OCI-LY3 (cell line): Measurements from ENCODE around the gene PEPD.

Experiments used
- EZH2phosphoT487 ChIP-seq: fragments of 200-600 bp; shearing (Covaris generic); IDR thresholded peaks from 2 replicates; pipeline ENCODE4 v1.6.1; 2018; ENCODE audit warnings: antibody characterized with exemption, mixed run types, low read depth
- TF ChIP-seq, protein P1 (sequence below): fragments of 200-600, 300-600 bp; sonication (generic); IDR thresholded peaks from 2 replicates; pipeline ENCODE4 v1.5.1; 2014; ENCODE audit warnings: antibody characterized with exemption, low read length, low read depth

DNA sequence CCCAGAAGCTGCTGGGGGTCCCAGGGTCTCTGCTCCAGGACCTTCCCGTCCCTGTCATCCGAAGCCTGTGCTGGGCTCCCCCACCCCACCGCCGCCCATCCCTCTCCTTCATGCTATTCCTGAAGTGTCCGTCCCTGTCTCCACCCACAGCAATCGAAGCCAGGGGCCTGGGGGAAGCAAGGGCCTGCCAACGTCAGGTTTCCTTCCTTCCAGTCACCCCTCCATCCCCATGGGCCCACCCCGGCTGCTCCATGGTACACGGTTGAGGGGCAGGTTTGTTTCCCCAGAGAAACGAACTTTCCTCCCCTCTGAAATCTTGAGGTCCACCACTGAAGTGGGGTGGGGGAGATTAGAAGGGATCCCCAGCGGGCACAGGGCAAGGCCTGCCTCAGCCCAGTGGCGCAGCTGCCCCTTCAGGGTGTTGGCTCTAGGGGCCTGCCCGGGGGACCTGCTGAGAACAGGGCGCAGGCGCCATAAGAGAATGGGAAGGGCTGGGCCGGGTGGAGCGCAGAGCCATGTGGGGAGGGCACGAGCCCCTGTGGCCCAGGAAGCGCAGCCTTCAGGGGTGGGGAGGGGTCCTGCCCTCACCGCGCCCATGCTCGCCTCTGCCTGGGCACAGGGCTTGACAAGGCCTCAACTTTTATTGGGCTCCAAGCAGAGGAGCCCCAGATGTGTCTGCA, 132.0 kb downstream of the PEPD start:
- TF ChIP-seq, protein P1, sequence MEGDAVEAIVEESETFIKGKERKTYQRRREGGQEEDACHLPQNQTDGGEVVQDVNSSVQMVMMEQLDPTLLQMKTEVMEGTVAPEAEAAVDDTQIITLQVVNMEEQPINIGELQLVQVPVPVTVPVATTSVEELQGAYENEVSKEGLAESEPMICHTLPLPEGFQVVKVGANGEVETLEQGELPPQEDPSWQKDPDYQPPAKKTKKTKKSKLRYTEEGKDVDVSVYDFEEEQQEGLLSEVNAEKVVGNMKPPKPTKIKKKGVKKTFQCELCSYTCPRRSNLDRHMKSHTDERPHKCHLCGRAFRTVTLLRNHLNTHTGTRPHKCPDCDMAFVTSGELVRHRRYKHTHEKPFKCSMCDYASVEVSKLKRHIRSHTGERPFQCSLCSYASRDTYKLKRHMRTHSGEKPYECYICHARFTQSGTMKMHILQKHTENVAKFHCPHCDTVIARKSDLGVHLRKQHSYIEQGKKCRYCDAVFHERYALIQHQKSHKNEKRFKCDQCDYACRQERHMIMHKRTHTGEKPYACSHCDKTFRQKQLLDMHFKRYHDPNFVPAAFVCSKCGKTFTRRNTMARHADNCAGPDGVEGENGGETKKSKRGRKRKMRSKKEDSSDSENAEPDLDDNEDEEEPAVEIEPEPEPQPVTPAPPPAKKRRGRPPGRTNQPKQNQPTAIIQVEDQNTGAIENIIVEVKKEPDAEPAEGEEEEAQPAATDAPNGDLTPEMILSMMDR = no peak
- TF ChIP-seq EZH2phosphoT487 = no peak
